Activated CD4-positive, alpha-beta T cell treated with anti-CD3 and anti-CD28 coated beads for 1 hour (primary cell): ENCODE measurements around the gene STN1.
A peak's percentile ranks its signal among the peaks of the same experiment; 100 is the strongest.

Experiments used
- DNase-seq: peaks from one replicate; pipeline ENCODE4 v3.0.0-alpha.2; 2020

Gene STN1

GRCh38 chr10:103890688-103891087 lies 27.3 kb downstream of the STN1 start:
- no peak for DNase-seq

DNA sequence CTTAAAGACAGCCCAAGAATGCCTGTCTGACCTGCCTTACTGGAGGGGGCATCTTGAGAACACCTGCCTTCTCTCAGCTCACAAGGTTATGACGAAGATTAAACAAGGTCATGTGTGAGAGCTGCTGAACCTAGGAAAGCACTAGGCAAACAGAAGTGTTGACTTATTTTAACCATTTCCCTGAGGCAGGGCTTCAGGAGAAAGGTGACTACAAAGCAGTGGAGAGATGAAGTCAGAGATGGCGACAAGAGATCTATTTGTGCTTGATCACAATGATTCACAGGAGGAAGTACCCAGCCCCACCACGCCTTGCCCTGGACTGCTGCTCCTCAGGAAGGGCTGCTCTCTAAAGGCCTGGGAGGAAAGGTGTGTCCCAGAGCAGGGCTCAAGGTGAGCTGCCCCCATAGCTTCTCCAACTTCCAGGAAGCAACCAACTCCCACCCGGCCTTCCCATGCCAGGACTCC lies 27.8 kb downstream of the STN1 start:
- DNase-seq, result no peak

GRCh38 chr10:103889121-103889720 lies 28.8 kb downstream of the STN1 start:
- no peak for DNase-seq

- no peak for DNase-seq
Measured at GRCh38 chr10:103888113-103888841, 29.7 kb downstream of the STN1 start.

GRCh38 chr10:103885617-103886016 lies 32.4 kb downstream of the STN1 start:
- no peak for DNase-seq

DNA sequence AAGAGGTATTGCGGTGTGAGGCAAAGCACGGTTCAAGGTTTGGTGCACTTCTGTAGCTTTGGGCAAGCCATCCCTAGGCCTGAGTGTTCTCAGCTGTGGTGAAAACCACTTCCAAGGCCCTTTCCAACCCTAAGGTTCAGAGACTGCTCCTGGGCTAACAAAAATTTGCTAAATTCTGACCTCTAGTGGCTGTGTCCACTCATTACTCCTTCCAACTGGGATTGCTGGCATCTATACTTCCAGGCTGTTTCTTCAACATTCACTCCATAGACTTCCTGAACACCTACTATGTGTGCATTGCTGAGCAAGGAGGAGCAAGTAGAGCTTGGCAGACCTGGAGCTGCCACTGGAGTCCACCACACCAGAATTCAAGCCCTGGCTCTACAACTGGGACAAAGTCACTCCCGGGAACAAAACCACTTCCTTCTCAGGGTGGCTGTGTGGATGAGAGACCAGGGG lies 33.3 kb downstream of the STN1 start:
- no peak for DNase-seq

DNA sequence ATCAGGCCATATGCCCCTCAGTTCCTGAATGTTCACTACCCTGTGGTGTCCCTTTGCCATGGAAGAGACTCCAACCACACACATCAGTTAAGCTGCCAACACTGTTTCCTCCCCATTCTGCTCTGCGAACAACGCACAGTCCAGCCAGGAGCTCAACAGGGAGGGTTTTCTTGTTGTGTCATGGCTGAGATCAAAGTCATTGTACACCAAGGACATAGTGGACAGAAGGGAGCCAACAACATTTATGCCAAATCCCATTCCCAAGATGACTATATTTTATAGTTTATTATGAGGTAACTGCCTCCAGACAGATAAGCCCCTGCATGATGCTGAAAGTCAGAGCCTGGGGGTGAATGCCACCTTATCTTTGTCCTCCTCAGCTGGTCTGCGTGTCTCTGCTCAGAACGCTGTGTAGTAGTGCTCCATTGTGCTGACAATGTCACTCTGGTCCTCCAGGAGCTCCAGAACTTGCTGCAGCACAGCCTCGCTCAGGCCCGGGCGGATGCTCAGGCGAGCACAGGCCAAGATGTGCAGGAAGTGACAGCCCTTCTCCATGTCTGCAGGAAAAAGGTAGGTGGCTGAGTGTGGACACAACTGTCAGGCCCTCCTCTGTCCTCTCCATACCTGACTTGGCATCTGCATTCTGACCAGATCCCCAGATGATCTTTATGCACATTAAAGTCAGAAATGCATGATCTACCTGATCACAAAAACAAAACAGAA lies 35.5 kb downstream of the STN1 start:
- DNase-seq, result no peak

DNA sequence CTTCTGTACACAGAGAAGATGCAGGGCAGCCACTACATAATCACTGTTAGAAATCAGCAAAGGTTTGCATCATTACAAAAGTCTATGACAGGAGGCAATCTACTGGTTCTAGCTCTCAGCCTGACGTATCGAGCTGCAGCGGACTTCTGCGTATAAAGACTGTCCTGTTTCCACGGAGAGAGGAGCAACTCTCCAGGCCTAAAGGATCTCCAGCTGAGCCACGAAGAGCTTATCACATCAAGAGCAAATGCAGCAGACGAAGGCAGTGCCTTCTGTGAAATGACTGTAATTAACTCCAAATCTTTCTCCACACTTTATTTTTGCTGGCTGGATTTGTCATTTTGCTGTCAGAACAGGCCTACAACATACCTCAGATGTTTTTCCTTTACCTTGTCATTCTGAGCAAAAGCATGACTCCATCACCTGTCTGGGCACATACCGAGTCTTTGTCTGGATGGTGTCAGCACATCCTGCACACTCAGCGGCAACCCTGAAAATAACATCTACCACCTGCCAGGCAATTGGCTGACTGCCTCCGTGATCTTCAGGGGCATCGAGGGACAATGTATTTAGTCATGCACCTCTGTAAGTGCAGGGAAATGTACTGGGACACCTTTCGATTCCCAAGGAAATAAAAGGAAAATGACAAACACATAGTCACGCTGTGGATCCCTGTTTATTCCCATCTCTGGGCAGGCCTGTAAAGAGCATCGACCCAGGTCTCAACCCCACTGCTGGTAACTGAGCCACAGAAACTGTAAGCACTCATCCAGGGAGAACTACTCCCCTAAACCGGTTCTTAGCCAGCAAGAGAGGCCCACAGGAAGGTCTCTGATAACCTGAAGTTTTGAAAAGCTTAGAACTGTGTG lies 36.3 kb downstream of the STN1 start:
- no peak for DNase-seq

GRCh38 chr10:103879831-103880230 lies 38.2 kb downstream of the STN1 start:
- DNase-seq, result no peak

DNA sequence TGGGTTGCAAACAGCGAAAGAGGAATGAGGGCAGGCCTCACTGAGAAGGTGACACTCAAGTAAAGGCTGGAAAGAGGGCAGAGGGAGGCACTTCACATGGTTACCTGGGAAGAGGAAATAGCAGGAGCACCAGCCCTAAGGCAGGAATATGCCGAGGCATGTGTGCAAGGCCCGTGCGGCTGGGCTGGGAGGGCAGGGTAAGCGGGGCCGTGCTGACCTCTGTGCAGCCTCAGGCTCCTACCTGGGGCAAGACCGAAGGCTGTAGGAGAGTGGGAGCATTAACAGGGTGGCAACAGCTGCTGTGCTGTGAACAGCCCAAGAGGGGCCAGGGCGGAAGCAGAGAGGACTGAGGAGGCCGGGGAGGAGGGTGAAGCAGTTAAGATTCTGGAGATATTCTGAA lies 38.6 kb downstream of the STN1 start:
- DNase-seq, result no peak

DNA sequence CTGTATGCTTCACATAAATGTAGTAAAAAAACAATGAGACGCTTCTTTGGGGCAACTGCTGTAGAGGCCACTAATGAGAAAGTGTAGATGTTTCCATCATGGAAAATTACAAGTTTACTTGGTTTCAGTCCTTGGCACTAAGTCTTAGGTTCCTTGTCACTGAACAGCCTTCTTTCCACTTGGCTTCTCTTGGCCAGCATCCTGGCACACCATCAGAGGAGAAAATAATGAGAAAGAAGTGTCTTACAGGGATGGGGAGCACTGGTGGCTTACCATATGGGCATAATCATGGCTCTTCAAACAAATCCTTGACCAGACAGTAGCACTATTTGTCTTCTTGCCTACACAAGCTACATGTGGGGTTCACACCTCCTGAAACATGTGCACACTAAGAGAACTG lies 40.1 kb downstream of the STN1 start:
- DNase-seq, result no peak

DNA sequence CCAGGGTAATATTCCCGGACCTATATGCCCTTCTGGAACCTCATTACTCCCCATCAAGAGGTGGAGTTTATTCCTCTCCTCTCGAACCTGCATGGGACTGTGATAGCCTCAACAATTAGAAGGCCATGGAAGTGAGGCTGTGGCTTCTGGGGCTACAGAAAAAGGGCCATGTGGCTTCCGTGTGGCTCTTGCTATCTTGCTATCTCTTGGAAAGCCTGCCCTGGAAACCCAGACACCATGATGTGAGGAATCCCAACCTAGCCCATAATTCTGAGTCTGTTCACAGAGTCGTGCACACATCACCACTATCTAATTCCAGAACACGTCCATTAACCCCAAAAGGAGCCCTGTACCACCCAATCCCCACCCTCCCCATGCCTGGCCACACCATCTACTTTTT lies 41.8 kb downstream of the STN1 start:
- no peak for DNase-seq

DNA sequence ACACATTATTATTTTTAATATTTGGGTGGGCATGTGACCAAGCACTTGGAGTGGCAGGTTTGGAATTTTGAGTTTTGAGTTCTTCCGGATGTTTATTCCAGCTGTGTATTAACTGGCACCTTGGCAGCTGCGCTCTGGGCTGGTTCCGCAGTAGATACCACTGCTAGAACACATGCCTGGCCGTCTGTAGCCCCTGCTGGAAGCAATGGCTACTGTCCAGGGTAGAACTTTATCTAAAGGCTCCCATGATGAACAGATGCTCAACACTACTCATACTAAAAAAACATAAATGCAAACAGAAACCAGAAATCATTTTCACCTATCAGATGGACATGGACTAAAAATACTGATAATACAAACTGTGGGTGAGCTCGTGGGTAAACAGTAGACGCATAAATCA lies 43.3 kb downstream of the STN1 start:
- no peak for DNase-seq

GRCh38 chr10:103872137-103872931 lies 45.6 kb downstream of the STN1 start:
- no peak for DNase-seq

GRCh38 chr10:103871006-103871405 lies 47.0 kb downstream of the STN1 start:
- no peak for DNase-seq

DNA sequence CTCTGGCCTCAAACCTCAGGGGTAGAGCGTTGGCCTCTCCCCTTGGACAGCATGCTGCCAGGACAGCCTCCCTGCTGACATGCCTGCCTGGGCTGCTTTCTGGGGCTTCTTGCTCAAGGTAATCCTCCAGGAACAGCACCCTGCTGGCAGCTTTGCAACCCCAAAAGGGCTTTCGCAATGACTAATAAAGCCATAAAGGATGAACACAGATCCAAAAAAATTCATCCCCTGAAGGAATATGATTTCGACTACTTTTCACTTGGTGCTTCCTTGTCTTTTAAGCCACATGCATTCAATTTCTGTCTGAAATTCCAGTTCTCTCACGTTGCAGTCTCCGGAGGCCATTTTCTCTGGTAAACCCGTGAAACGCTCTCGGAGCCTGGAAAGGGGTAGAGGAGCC lies 47.5 kb downstream of the STN1 start:
- DNase-seq, result no peak

GRCh38 chr10:103869336-103869735 lies 48.6 kb downstream of the STN1 start:
- DNase-seq, result no peak

GRCh38 chr10:103868200-103868599 lies 49.8 kb downstream of the STN1 start:
- DNase-seq, result no peak

DNA sequence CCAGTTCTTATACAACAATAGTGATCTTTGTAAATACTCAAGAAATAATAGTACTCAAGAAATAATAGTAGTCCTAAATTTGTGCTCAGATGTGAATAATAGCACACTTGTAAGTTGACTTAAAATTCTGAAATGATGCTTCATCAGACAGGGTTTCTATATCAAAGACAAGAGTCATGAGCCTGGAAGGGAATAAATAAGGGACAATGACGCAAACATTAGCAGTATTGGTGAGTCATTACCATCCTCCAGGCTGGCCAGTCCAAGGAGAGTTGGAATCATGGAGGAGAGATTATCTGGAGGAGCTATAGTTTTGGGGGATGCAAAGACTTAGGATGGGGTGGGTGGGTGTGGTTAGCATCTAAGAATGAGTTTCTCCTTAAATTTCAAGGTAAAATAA lies 56.5 kb downstream of the STN1 start:
- DNase-seq, result no peak

- peak; percentile 23 for DNase-seq
Measured at GRCh38 chr10:103859161-103860086, 58.6 kb downstream of the STN1 start.

DNA sequence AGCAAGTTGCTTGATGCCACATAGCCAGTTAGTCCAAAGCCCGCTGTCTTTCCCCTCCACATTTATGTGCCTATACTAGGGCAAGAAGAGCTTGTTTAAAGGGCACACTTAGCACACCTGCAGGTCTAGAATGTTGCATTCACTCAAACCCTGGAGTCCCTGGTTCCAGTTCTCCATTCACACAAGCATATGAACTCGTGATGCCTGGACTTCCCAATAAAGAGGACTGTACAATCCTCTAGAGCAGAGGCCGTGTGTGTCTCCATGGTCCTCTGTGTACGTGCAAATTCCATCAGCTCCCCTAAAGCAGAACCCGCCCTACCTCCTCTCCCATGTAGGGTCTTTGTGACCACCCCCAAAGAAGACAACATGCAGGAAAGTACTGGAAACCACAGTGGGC lies 59.6 kb downstream of the STN1 start:
- no peak for DNase-seq
